BJ (cell line): Measurements from ENCODE around the gene DDX41. TPM values are rescaled to one million over a fixed set of nuclear protein-coding genes. Genes with fewer than 3 reads are reported as not detected.

Source experiments
- CTCF ChIA-PET: fragments of 350-600 bp; formaldehyde crosslinking; extraction: SDS; loops from one replicate; lab custom pipeline; 2021; ENCODE audit warnings: antibody characterized with exemption, inconsistent platforms; lab: Yijun Ruan, JAX
- POLR2A ChIA-PET: fragments of 300-600 bp; sonication (Branson Sonifier 250); formaldehyde crosslinking; extraction: SDS; loops from one replicate; lab custom pipeline; 2021; ENCODE audit warnings: antibody characterized with exemption; lab: Charles Lee
- DNase-seq: peaks from one replicate; pipeline ENCODE4 v3.0.0-alpha.2; 2011; ENCODE audit warnings: low read depth
- H3K27me3 ChIP-seq: 2 replicates; pipeline ENCODE4 v1.6.0; 2011; ENCODE audit warnings: low read length; ENCODE audit not compliant: control insufficient read depth, insufficient read depth
- H3K36me3 ChIP-seq: 2 replicates; pipeline ENCODE4 v1.5.1; 2011; ENCODE audit warnings: low read length; ENCODE audit not compliant: control insufficient read depth, insufficient read depth
- H3K4me3 ChIP-seq: 2 replicates; pipeline ENCODE4 v1.5.1; 2011; ENCODE audit warnings: low read depth, mild to moderate bottlenecking, control low read depth, low read length
- polyA plus RNA-seq: library from polyadenylated mRNA; depleted of rRNA; stranded (reverse); fragments of >200 nt; gene quantifications from 2 replicates; pipeline ENCODE4 v1.2.3, GENCODE V29; 2011
- TF ChIP-seq, protein P1 (sequence below): IDR thresholded peaks from 2 replicates; pipeline ENCODE4 v1.5.1; 2011; ENCODE audit warnings: low read depth, mild to moderate bottlenecking, control low read depth, inconsistent platforms, low read length, moderate library complexity; ENCODE audit not compliant: insufficient read depth

The DDX41 gene
- polyA plus RNA-seq, 1 experiment = 144 TPM

DNA sequence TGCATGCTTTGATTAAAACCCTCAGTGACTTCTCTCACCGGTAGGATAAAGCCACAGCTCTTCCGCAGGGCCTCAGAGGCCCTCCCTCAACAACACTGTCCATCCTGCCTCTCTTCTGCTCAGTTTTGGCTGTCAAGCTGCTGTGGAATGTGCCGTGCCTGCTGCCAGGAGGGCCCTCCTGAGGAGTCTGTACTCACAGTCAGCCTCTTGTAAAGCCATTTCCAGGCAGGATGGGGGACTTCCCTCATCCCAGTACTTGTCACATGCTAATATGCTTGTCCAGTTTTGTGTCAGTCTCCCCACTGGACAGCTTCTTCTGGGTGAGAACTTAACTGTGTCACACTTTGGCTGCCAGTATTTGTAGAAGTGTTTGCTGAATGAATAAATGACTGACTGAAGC is 13.9 kb upstream of the DDX41 start:
- Histone ChIP-seq H3K36me3 (peaks cover 46% of the 10 kb centered on the region), H3K27me3 (no peaks in the 10 kb centered on the region), H3K4me3 (no peak overlapping the region)
- TF ChIP-seq, protein P1, sequence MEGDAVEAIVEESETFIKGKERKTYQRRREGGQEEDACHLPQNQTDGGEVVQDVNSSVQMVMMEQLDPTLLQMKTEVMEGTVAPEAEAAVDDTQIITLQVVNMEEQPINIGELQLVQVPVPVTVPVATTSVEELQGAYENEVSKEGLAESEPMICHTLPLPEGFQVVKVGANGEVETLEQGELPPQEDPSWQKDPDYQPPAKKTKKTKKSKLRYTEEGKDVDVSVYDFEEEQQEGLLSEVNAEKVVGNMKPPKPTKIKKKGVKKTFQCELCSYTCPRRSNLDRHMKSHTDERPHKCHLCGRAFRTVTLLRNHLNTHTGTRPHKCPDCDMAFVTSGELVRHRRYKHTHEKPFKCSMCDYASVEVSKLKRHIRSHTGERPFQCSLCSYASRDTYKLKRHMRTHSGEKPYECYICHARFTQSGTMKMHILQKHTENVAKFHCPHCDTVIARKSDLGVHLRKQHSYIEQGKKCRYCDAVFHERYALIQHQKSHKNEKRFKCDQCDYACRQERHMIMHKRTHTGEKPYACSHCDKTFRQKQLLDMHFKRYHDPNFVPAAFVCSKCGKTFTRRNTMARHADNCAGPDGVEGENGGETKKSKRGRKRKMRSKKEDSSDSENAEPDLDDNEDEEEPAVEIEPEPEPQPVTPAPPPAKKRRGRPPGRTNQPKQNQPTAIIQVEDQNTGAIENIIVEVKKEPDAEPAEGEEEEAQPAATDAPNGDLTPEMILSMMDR = no peak
- ChIA-PET CTCF (interaction anchor here (1.2 kb wide), 1 partner anchor 25 kb away, joined by 3 read pairs; no protein-coding TSS in a partner anchor), POLR2A (no interaction called here)
- DNase-seq = no peak

DNA sequence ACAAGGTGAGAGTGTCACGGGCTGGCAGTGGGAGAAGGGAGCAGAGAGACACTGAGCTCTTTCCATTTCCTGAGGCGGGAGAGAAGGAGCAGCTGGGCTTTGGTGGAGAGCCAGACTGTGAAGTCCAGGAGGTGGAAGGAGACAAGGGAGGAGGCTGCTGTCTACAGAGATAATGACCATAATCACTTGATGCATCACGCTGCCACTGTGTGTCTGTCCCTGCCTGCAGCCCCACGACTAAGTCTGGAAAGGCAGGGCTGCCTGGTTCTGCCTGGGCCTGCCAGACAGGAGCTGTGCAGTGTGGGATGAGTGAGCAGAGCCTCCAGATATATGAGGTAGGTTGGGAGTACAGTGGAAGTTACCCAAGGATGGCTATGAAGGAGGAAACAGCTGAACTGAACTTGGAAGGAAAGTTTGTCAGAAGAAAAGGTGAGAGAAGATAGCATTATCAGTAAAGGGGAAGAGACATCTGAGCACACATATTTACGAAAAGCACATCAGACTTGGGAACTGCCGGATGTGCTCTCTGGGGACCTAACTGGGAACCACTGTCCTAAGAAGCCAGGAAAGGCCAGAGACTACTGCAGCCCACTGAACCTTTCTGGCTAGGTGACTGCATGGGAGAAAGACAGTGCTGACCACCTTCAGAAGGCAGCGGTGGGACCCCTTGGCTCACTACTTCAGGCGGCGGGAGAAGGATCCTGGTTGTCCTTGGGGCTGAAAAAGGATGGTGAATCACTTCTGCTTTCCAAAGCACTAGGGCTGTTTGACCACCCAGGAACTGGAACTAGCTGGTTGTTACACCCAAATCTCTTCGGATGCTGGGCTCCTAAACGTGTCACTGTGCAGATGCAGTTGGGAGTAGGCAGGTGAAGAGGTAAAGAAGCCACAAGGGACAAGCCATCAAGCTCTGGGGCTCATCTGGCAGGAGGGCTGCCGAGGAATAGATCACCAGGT is 12.8 kb upstream of the DDX41 start:
- ChIA-PET CTCF (no interaction called here), POLR2A (no interaction called here)
- Histone ChIP-seq H3K4me3 (no peak overlapping the region), H3K36me3 (peaks cover 56% of the 10 kb centered on the region), H3K27me3 (no peaks in the 10 kb centered on the region)
- TF ChIP-seq, protein P1 = no peak
- DNase-seq = no peak

DNA sequence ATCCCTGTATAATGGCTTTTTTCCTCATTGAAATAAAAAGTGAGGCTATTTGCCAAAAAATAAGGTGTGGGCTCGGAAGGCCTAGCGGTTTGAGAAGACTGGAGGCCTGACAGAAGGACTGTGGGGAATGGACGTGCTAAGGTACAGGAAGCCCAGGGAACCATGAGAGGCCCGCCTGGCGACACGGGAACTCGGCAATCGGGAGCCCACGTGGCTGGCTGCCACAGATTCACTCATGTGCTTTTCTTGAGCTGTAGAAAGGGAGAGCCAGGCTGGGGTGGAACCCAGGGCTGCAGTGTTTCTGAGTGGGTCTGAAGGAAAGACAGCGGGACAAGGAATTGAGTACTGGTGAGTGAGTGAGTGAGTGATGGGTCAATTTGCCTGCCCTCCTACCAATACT is 11.9 kb upstream of the DDX41 start:
- Histone ChIP-seq H3K36me3 (peaks cover 65% of the 10 kb centered on the region), H3K4me3 (no peak overlapping the region), H3K27me3 (no peaks in the 10 kb centered on the region)
- TF ChIP-seq, protein P1 = no peak
- DNase-seq = no peak
- POLR2A ChIA-PET = no interaction called here
- CTCF ChIA-PET = interaction anchor here (1.2 to 1.6 kb wide), 2 partner anchors 12 to 64 kb away, joined by 3 read pairs; partner anchors contain the start of gene DDX41

DNA sequence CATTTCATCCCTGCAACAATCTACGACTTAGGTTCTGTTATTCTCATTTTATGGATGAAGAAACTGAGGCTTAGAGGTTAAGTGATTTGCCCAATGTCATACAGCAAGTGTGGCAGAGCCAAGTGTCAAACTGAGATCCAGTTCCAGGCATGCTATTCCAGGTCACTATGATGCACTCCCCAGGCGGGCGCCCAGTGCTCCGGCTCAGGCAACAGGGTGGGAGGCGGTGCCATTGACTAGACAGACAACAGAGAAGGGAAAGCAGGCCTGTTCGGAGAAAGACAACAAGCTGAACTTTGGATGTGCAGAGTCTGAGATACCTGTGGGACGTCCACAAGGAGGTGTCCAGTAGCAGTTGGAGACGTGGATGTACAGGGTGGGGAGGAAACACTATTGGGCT is 10.8 kb upstream of the DDX41 start:
- no peak for DNase-seq
- CTCF ChIA-PET = interaction anchor here (0.5 to 1.6 kb wide), 3 partner anchors 11 to 65 kb away, joined by 3 to 5 read pairs (median 3); partner anchors contain the start of gene DDX41
- TF ChIP-seq, protein P1 = no peak
- no peak overlapping the region for H3K4me3 ChIP-seq
- POLR2A ChIA-PET = interaction anchor here (0.6 kb wide), 1 partner anchor 72 kb away, joined by 3 read pairs; the partner anchor contains the start of gene B4GALT7
- H3K27me3 ChIP-seq = no peaks in the 10 kb centered on the region
- peaks cover 68% of the 10 kb centered on the region for H3K36me3 ChIP-seq

DNA sequence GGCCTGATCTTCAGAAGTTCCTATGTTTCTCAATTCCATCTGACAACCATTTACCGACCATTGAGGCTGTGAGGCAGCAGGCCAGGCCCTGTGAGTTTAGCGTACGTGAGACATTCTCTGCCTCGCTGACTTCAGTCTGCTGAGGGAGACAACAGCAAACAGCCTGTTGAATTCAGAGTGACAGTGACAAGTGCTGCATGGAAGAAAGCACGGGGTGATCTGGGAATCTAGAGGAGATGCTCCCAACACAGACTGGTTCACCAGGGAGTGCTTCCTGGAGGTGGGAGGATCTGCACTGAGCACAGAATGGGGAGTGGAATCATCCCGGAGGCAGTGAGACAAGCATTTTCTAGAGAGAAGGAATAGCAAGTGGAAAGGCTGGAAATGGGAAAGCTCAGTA is 10.0 kb upstream of the DDX41 start:
- Histone ChIP-seq H3K36me3 (peaks cover 62% of the 10 kb centered on the region), H3K27me3 (no peaks in the 10 kb centered on the region), H3K4me3 (no peak overlapping the region)
- ChIA-PET POLR2A (no interaction called here), CTCF (no interaction called here)
- no peak for DNase-seq
- TF ChIP-seq, protein P1 = no peak
